MV-4-11 (cell line): Measurements from ENCODE around the gene LMLN.
"Not testable (repeated sequence)": the region's sequence is repeated elsewhere in the genome, so short reads cannot be mapped to it uniquely, and the experiment has no call there.

Source experiments
- DNase-seq: peaks from one replicate; lab custom pipeline; 2025; lab: John Stamatoyannopoulos, UW

The LMLN gene, protein sequence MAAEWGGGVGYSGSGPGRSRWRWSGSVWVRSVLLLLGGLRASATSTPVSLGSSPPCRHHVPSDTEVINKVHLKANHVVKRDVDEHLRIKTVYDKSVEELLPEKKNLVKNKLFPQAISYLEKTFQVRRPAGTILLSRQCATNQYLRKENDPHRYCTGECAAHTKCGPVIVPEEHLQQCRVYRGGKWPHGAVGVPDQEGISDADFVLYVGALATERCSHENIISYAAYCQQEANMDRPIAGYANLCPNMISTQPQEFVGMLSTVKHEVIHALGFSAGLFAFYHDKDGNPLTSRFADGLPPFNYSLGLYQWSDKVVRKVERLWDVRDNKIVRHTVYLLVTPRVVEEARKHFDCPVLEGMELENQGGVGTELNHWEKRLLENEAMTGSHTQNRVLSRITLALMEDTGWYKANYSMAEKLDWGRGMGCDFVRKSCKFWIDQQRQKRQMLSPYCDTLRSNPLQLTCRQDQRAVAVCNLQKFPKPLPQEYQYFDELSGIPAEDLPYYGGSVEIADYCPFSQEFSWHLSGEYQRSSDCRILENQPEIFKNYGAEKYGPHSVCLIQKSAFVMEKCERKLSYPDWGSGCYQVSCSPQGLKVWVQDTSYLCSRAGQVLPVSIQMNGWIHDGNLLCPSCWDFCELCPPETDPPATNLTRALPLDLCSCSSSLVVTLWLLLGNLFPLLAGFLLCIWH

DNA sequence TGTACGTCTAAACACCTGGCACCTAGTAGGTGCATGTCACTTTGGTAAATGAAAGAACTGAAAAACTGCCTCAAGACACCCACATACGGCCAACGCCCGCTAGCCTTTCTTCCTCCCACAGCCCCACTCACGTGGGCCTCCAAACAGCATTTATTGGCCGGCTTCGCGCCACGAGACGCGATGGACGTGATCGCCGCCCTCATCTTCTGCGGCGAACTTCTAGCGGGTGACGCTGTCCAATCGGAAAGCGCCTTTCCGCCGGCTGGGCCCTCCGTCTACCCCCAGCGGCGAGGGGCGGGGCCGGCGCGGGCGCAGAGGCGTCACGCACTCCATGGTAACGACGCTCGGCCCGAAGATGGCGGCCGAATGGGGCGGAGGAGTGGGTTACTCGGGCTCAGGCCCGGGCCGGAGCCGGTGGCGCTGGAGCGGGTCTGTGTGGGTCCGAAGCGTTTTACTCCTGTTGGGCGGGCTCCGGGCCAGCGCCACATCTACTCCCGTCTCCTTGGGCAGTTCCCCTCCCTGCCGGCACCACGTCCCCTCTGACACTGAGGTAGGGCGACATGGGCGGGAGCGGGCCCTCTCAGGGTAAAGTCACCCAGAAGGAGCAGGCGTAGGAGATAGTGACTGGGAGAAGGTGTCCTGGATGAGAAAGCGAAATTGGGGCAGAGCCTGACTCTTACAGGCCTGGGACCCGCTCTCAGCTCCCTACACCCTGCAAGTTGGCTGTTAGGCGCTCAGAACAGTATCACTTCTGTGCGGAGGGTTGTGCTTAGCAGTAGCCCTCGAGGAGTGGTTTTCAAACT is at the start of gene LMLN:
Gene LMLN (plus strand): TSS at position 327 of the 803 bp plus-strand sequence. CDS start 29 bp downstream, at position 356.
- peak; percentile 97 for DNase-seq

DNA sequence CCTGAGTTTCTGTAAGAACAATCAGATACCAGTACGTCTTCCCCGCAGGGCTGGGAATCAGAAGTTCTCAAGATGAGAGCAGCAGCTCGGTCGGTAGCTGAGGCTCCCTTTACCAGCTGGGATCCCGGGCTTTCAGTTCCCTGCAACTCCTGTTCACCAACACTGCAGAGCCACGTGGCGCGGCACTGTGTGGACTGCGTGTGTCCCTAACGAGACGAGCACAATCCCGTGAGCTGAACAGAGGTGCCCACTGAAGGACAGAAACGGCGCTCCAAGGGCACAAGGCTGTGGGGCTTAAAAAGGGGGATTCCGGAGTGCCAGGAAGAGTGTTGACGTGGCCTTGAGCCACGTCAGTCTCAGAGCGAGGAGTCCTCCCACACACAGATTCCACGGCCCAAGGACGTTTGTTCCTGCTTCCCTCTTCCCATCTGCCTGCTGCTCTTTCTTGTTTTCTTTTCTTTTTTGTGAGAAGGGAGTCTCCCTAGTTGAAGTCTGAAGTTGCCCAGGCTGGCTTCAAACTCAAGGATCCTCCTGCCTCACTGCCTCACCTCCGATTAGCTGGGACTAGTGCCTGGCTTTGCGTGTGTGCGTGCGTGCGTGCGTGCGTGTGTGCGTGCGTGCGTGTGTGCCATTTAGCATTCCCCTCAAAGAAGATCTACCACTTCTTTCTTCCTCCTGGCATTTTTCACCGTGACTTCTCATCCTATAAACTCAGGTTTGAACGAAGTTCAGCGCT is 47.1 kb upstream of the LMLN start:
- DNase-seq: no peak

DNA sequence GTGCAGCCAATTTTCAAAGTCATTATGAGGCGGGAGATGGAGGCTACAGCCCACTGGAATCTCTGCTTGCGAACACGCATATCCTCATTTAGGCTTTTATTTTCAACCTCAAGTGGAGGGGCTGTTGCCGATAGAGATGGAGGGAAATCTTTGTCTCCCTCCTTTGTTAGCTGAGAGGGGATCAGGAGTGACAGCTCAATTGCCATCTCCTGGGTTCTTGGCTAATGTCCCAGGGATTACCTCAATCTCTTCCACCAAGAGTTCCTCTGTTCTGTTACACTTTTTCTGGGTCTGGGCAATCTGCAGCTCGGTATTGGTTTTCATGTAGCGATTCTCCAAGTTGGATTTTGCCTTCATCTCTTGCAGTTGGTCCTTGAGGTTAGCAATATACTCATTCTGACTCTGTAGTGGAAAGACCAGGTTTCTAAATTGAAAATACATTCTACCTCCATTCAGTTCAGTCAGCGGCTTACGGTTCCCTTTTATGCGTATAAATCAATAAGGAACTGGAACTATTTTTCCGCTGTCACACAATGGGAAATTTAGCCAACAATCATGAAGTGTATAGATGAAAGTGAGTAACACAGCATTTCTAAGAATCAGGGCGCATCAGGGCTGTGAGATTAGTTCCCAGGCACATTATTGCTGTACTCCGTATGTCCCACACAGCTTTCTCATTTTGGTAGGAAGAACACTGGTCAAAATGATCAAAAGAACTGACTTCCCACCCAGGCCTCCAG is 46.2 kb upstream of the LMLN start:
- no peak for DNase-seq

DNA sequence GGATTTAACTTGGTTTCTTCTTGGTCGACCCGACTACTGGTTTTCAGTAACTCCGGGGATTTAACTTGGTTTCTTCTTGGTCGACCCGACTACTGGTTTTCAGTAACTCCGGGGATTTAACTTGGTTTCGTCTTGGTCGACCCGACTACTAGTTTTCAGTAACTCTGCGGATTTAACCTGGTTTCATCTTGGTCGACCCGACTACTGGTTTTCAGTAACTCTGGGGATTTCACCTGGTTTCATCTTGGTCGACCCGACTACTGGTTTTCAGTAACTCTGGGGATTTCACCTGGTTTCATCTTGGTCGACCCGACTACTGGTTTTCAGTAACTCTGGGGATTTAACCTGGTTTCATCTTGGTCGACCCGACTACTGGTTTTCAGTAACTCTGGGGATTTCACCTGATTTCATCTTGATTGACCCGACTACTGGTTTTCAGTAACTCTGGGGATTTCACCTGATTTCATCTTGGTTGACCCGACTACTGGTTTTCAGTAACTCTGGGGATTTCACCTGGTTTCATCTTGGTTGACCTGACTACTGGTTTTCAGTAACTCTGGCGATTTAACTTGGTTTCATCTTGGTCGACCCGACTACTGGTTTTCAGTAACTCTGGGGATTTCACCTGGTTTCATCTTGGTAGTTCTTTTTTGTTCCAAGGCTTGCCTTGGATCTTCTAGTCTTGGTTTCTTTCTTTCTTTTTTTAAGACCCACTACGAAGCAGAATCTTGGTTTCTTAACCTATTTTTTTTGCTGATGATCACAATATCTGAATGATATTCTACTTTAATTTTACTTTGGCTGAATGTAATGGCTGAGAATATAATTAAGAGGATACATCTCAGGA is 38.4 kb upstream of the LMLN start:
- not testable (repeated sequence) for DNase-seq

DNA sequence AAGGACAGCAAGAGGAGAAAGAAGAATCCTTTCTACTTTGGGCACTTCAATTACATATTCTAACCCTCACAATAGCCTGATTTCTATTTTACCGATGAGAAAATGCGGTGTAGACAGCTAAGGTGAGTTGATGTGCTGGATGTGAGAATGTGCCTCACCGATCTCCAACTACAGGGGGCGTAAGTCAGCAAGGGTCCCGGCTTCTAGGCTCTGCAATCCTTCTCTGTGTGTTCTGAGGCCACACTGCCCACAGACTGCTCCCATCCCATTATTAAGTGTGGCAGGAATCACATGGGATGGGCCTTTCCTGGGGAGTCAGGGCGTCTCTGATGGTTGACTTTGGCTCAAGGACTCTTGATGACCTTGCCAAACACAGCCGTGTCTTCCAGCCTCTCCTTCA is 33.6 kb upstream of the LMLN start:
- DNase-seq: no peak

DNA sequence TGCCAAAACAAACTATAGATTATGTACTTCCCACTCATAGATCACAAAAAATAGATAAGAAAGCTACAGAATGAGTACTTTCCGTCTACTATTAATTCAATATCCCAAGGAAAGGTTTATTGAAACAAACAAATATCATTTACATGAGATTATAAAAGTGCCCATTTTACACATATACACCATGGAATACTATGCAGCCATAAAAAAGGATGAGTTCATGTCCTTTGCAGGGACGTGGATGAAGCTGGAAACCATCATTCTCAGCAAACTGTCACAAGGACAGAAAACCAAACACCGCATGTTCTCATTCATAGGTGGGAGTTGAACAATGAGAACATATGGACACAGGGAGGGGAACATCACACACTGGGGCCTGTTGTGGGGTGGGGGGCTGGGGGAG is 32.4 kb upstream of the LMLN start:
- not testable (repeated sequence) for DNase-seq

DNA sequence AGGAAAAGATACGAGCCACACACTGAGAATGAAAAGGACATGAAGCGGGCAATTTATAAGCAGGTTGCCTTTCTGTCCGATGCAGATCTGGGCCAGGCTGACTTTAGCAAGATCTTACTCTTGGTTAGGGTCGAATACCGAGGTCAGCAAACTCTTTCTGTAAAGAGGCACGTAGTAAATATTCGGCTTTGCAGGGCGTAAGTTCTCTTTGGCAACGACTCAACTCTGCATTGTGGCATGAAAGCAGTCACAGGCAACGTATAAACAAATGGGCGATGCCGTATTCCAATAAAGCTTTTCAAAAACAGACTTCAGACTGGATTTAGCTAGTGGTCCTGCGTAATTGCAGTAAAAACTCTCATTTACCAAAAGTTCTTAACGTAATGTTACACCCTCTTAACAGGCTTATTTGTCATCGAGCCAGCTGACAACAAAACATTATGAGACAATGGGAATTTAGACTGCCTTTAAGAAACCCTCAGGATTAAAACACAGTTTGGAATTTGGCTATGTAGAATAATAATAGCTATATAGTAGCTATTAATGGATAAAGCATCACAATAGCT is 23.1 kb upstream of the LMLN start:
- DNase-seq: no peak

DNA sequence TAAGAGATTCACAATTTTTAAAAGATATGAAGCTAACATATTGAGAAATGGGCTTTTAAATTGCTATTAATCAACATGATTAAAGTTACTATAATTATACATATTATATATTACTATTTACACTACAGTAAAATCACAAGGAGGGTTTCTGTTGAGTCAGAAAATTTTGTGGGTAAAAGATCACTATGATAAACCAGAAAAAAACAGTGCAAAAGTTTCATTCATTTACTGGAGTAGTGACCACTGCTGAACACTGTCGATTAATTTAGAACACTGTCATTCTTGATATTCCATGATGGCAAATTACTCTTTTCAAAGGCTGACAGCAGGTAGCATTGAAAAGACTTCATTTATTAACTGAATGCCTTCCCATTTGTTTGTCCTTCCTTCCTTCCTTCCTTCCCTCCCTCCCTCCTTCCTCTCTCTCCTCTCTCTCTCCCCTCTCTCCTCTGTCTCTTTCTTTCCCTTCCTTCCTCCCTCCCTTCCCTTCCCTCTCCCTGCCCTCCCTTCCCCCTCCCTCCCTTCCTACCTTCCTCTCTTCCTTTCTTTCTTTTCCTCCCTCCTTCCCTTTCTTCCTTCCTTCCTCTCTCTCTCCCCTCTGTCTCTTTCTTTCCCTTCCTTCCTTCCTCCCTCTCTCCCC is 19.2 kb upstream of the LMLN start:
- no peak for DNase-seq

DNA sequence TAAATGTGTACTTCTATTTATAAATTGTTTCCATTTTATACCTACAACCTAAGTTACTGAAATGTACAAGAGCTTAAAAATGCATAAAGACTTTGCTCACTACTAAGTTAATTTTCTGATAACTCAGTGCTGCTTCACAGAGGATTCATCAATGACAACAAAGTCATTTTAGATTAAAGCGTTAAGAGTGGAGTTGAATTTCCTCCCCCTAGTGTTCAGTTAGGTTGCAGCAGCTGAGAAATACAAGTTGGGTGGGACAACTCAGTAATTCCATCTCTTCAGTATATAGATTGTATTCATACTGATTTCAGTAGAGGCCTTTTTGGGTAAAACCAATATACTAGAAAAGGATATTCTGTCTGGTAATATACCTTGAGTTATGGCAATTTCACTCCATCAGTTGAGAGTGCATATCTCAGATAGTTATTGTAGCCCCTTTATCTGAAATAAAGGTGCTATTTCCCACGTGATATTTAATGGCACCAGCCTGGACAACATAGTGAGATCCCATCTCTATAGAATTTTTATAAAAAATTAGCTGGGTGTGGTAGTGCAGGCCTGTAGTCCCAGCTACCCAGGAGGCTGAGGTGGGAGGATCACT is 17.0 kb upstream of the LMLN start:
- DNase-seq: no peak

DNA sequence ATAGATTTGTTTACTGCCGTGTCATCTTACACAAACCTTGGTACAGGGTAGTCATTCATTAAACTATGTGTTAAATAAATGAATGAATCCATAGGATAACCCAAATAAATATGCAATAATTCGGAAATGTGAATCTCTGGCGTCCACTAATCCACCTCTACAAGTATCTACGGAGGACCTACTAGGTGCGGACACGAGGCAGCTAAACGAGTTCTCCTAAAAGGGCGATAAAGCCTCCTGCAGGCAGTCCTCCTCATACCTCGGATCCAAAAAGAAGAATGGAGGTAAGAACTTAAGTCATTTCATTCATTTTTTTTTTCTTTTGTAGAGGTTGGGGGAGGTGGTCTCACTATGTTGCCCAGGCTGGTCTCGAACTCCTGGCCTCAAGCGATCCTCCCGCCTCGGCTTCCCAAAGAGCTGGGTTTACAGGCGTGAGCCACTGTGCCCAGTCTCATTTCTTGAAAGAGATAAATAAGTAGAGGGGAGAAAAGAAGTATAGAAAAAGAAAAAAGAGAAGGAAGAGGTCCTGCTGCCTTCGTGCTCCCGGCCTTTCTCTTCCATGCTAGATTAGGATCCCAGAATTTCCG is 10.7 kb upstream of the LMLN start:
- no peak for DNase-seq

DNA sequence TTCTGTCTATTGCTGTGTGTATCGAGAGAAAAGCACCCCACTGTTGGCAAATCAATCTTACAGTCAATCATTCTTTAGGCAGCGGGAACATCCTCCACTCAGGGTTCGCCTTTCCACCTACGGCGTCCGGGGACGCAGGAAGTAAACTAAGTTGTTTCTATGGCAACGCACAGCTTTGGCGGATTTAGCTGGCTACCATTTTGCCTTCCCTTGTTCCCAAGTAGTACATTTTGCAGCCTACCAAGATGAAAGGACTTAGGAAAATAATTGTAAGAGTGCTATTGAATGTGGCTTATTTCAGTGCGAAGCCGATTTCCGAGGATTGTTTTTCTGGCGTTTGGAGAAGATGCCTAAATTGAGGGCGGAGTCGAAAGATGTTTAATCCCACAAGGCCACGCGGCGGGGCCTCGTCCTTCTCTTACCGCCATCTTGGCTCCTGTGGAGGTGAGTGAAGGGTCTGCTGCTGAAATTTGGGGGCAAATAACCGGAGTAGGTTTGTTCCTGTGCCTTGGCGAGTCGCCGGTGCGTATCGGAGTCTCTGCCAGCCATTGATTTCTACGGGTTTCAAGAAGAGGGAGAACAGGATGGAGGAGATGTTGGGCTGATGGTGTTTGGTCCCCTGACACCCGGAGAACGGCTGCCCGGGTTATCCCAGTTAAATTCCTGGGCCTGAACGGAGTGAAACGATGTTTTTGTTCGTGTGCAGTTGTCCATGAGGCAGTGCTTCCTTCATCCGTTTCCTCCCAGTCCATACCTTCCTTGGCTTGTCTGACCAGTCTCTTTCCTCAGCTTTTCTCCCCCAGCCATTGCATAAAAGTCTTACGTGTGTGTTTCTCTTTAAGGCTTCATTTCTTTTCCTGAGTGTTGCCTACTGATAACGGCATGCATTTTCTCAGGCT is 10.0 kb upstream of the LMLN start, which contains the start of gene RPL35A:
Gene RPL35A (plus strand): TSS at position 413 of the 899 bp plus-strand sequence. CDS start 778 bp downstream, outside the sequence.
- DNase-seq: peak; percentile 92

DNA sequence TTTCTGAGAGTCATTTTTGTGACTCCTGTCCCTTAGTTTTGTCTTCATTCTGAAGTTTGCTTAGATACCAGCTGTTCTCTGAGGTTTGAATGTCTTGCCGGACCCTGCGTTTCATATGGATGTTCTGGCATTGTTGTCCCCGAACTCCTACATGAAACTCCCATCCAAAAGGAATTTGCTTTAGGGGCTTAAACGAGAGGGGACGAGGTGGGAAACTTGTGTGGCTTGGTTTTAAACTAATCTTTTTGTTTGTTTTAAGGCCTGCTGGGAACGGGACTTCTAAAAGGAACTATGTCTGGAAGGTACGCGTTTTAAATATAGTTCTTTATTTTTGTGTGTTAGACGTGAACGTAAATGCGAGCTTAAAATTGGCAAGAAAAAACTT is 9.3 kb upstream of the LMLN start:
- no peak for DNase-seq

DNA sequence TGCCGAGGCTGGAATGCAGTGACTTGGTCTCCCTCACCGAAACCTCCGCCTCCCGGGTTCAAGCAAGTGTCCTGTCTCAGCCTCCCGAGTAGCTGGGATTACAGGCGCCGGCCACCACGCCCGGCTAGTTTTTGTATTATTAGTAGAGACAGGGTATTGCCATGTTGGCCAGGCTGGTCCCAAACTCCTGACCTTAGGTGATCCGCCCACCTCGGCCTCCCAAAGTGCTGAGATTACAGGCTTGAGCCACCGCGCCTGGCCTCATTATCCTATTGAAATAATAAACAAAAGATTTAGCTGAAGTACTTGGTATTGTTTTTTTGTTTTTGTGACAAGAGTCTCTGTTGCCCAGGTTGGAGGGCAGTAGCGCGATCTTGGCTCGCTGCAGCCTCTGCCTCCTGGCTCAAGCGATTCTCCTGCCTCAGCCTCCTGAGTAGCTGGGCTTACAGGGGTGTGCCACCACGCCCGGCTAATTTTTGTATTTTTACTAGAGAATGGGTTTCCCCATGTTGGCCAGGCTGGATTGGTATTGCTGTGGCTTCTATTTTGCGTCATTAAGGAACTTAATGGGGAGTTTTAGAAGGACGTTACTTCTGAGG is 8.5 kb upstream of the LMLN start:
- DNase-seq: no peak

DNA sequence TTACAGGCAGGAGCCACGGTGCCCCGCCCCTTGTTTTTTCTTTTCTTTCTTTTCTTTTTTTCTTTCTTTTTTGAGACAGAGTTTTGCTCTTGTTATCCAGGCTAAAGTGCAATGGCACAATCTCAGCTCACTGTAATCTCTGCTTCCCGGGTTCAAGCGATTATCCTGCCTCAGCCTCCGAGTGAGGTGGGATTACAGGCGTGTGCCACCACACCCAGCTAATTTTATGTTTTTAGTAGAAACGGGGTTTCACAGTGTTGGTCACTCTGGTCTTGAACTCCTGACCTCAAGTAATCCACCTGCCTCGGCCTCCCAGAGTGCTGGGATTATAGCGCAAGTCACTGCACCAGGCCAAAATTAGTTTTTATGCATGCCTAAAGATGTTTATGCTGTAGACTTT is 7.6 kb upstream of the LMLN start:
- no peak for DNase-seq

DNA sequence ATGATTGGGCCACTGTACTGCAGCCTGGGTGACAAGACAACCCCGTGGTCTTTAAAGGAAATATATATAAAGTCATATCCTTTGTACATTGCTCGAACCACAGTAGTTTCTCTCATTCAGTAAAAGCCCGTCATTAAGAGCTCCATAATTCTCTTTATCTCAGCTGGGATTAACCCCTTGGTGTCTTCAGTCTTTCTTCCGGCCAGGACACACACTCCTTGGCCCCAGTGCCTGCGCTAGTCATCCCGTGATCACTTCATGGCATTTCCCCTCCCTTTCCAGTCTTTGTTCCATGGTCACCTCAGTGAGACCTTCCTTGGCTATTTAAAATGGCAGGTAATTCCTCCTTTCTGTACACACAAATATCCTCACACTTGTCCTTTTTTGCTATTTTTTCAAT is 6.7 kb upstream of the LMLN start:
- no peak for DNase-seq

DNA sequence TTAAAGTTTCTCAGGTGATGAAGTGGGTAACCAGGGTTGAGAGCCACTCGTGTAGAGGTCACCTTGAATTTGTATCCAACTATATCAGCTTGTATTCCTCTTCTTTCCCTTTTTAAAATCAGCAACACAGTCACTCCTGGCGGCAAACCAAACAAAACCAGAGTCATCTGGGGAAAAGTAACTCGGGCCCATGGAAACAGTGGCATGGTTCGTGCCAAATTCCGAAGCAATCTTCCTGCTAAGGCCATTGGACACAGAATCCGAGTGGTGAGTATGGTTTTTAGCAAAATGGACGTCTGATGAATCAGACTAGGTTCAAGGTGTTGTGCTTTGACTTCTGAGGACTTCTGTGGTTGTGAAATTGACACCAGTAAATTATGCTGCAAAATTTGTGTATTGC is 6.1 kb upstream of the LMLN start:
- DNase-seq: no peak

DNA sequence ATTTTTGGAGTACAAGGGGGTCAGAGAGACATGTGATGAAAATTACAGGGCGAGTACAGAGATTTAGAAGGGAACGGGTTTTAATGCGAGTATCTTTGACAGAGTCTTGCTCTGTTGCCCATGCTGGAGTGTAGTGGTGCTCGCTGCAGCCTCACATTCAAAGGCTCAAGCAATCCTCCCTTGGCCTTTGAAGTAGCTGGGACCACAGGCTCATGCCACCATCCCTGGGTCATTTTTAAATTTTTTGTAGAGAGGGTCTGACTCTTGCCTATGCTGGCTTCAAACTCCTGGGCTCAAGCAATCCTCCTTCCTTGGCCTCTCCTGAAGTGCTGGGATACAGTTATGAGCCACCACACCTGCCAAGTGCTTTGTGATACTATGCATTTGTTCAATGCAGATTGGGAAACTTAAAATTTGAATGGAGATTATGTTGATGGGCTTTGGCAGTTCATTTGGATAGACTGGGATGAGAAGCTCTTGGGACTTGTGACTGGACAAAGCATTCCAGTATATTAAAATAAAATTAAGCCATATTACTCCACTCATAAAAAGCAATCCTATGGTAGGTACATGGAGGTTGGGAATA is 4.0 kb upstream of the LMLN start:
- DNase-seq: no peak
